ENCODE data around the gene ATM.

Gene ATM

DNA sequence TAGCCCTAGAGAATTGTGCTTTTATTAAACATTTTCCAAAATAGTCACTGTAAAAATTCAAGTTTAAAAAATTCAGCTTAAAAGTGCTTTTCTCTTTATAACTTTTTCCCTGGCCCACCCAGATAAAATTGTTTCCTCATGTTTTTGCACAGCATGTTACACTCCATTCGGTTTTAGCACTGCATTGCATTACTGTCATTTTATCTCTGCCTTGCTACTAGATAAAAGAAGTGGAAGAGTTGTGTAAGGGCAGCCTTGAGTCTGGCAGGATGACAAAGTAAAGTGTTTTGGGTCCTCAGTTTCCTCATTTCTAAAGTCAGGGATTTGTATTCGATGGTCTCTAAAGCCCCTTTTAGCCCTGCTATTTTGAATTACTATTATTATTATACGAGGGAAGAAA, 99.8 kb downstream of the ATM start:
- TF ChIP-seq, protein P1, sequence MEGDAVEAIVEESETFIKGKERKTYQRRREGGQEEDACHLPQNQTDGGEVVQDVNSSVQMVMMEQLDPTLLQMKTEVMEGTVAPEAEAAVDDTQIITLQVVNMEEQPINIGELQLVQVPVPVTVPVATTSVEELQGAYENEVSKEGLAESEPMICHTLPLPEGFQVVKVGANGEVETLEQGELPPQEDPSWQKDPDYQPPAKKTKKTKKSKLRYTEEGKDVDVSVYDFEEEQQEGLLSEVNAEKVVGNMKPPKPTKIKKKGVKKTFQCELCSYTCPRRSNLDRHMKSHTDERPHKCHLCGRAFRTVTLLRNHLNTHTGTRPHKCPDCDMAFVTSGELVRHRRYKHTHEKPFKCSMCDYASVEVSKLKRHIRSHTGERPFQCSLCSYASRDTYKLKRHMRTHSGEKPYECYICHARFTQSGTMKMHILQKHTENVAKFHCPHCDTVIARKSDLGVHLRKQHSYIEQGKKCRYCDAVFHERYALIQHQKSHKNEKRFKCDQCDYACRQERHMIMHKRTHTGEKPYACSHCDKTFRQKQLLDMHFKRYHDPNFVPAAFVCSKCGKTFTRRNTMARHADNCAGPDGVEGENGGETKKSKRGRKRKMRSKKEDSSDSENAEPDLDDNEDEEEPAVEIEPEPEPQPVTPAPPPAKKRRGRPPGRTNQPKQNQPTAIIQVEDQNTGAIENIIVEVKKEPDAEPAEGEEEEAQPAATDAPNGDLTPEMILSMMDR (IDR thresholded peaks at IDR 0.05; ENCODE audit: insufficient read depth, low read length), result no peak
- TF ChIP-seq, protein P2, sequence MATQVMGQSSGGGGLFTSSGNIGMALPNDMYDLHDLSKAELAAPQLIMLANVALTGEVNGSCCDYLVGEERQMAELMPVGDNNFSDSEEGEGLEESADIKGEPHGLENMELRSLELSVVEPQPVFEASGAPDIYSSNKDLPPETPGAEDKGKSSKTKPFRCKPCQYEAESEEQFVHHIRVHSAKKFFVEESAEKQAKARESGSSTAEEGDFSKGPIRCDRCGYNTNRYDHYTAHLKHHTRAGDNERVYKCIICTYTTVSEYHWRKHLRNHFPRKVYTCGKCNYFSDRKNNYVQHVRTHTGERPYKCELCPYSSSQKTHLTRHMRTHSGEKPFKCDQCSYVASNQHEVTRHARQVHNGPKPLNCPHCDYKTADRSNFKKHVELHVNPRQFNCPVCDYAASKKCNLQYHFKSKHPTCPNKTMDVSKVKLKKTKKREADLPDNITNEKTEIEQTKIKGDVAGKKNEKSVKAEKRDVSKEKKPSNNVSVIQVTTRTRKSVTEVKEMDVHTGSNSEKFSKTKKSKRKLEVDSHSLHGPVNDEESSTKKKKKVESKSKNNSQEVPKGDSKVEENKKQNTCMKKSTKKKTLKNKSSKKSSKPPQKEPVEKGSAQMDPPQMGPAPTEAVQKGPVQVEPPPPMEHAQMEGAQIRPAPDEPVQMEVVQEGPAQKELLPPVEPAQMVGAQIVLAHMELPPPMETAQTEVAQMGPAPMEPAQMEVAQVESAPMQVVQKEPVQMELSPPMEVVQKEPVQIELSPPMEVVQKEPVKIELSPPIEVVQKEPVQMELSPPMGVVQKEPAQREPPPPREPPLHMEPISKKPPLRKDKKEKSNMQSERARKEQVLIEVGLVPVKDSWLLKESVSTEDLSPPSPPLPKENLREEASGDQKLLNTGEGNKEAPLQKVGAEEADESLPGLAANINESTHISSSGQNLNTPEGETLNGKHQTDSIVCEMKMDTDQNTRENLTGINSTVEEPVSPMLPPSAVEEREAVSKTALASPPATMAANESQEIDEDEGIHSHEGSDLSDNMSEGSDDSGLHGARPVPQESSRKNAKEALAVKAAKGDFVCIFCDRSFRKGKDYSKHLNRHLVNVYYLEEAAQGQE (IDR thresholded peaks at IDR 0.05; ENCODE audit: insufficient replicate concordance, low read depth), result no peak
- TF ChIP-seq SPI1 (IDR thresholded peaks at IDR 0.05; ENCODE audit: borderline replicate concordance, low read depth) (no peak), GABPA (IDR thresholded peaks at IDR 0.05; ENCODE audit: low read depth) (no peak)
- no peak for DNase-seq (ENCODE audit: low read depth in 1 of 2, low spot score in 1 of 2)
- Histone ChIP-seq H3K27ac (replicated peaks) (no peak overlapping the region), H3K4me3 (replicated peaks; ENCODE audit: insufficient read depth, low read length) (no peak overlapping the region), H3K27me3 (ENCODE audit: insufficient read depth, poor library complexity, severe bottlenecking) (no peaks in the 10 kb centered on the region)

DNA sequence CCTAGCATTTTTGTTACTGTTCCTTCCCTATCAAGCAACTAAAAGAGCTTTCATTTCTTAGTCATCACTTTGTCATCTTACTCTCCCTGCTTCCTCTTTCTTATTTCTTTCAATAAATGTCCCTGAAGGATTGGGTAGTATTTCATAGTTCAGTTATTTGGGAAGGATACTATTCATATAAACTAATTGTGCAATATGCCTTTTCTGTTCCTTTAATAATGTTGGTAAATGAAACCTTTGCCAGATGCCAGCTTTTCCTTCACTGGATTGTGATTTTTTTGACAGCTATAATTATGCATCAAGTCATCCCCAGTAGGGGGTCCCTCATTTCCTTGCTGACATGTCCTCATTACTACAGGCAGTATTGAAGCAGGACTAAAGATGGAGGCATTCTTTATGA, 101.7 kb downstream of the ATM start:
- H3K27me3 ChIP-seq (ENCODE audit: insufficient read depth, poor library complexity, severe bottlenecking), result no peaks in the 10 kb centered on the region
- no peak for DNase-seq (ENCODE audit: low read depth in 1 of 2, low spot score in 1 of 2)
- 0 out of 2 replicates have a peak, but pooled peaks have one; percentile 2 for TF ChIP-seq SPI1 (IDR thresholded peaks at IDR 0.05; ENCODE audit: borderline replicate concordance, low read depth)
- TF ChIP-seq, protein P2 (IDR thresholded peaks at IDR 0.05; ENCODE audit: insufficient replicate concordance, low read depth), result no peak
- no peak overlapping the region for H3K27ac ChIP-seq (replicated peaks)
- H3K4me3 ChIP-seq (replicated peaks; ENCODE audit: insufficient read depth, low read length), result no peak overlapping the region

DNA sequence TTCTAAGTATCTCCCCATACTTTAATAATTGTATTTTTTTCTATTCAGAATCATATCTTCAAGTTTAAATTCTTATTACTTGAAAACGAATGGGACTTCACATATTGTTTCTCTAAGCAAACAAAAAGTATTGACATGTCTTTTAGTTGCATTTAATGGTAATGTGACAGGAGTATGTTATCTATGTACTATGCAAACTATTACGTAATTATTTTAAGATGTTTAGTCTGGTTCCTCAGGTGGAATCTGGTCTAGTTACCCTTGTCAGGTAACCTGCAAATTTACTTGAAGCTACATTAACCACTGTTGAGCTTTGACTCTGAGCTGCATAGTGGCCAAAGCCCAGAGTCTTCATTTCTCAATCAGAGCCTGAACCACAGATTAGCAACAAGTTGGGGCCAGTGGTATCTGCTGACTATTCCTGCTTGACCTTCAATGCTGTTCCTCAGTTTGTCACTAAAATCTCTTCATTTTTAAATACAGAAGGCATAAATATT, 110.6 kb downstream of the ATM start:
- Histone ChIP-seq H3K4me3 (replicated peaks; ENCODE audit: insufficient read depth, low read length) (no peak overlapping the region), H3K27me3 (ENCODE audit: insufficient read depth, poor library complexity, severe bottlenecking) (no peaks in the 10 kb centered on the region), H3K27ac (replicated peaks) (no peak overlapping the region)
- DNase-seq (ENCODE audit: low read depth in 1 of 2, low spot score in 1 of 2), result no peak
- TF ChIP-seq, protein P2 (IDR thresholded peaks at IDR 0.05; ENCODE audit: insufficient replicate concordance, low read depth), result no peak
- TF ChIP-seq SPI1 (IDR thresholded peaks at IDR 0.05; ENCODE audit: borderline replicate concordance, low read depth) (no peak), GABPA (IDR thresholded peaks at IDR 0.05; ENCODE audit: low read depth) (no peak), POLR2AphosphoS5 (IDR thresholded peaks at IDR 0.05; ENCODE audit: low read depth) (no peak)
- TF ChIP-seq, protein P1 (IDR thresholded peaks at IDR 0.05; ENCODE audit: insufficient read depth, low read length), result no peak
